ENCODE measurements around the gene BLOC1S1.
A peak's percentile ranks its signal among the peaks of the same experiment; 100 is the strongest.

The BLOC1S1 gene

DNA sequence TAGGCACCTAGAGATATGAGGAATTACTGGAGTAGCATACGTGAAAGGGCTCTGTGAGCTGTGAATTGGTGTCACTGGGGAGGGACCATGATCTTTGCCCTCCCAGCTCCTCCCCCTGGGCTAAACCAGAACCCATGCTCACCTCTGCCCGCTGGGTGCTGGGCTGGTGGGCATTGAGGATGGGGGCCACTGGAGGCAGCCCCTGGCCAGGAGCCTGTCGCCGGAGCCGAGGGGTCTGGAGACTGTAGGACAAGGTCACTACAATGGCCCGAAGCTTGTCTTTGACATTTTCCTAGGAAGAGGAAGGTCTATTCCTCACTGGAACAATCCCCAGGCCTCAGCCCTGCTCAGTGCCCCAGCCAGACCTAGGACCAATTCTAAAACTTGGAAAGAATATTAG lies 19.7 kb upstream of the BLOC1S1 start:
- no peaks in the 10 kb centered on the region for H3K4me1 ChIP-seq (ENCODE audit: control insufficient read depth in 1 of 2, insufficient read depth in 2 of 2, low read length in 2 of 2)
- no peaks in the 10 kb centered on the region for H3K9me3 ChIP-seq (ENCODE audit: control insufficient read depth in 1 of 2, low read length in 2 of 2)
- H3K27me3 ChIP-seq (ENCODE audit: low read depth, low read length) = no peaks in the 10 kb centered on the region
- peaks cover 8 to 72% of the 10 kb centered on the region in 2 donors for H3K36me3 ChIP-seq (ENCODE audit: control insufficient read depth in 1 of 2, insufficient read depth in 2 of 2, low read length in 2 of 2)
- H3K4me3 ChIP-seq (ENCODE audit: low read depth in 1 of 2, low read length in 2 of 2) = no peak overlapping the region
- H3K27ac ChIP-seq (ENCODE audit: low read length) = no peak overlapping the region

DNA sequence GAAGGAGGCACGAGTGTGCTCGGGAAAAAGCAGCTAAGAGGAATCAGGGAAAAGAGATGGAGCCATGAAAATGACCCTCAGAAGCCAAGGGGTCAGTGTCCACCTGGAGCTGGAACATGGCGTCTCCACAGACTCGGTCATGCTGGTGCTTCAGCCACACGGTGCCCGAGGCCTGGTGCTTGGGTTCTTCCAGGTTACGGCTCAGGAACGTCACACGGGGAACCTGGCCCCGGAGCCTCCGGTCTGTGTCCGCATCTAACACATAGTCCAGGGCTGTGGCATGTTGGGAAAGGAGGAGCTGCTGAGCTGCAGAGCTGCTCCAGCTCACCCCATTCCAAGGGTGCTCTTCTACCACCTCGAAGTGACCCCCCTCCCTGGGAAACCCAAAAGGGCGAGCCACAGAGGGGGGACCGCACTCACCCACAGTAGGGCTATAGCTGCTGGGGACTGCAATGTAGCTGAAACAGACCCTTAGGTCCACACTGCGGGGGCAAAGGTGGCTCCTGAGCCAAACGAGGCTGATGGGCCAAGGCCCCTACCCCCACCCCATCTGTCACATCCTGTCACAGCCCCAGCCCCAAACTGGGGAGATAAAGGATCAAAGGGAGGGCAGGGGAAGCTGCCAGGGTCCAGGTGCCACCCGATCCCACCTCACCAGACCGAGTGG lies 18.9 kb upstream of the BLOC1S1 start:
- H3K36me3 ChIP-seq (ENCODE audit: control insufficient read depth in 1 of 2, insufficient read depth in 2 of 2, low read length in 2 of 2) = peaks cover 8 to 69% of the 10 kb centered on the region in 2 donors
- no peak overlapping the region for H3K4me3 ChIP-seq (ENCODE audit: low read depth in 1 of 2, low read length in 2 of 2)
- no peaks in the 10 kb centered on the region for H3K4me1 ChIP-seq (ENCODE audit: control insufficient read depth in 1 of 2, insufficient read depth in 2 of 2, low read length in 2 of 2)
- H3K9me3 ChIP-seq (ENCODE audit: control insufficient read depth in 1 of 2, low read length in 2 of 2) = no peaks in the 10 kb centered on the region
- H3K27ac ChIP-seq (ENCODE audit: low read length) = no peak overlapping the region
- no peaks in the 10 kb centered on the region for H3K27me3 ChIP-seq (ENCODE audit: low read depth, low read length)

DNA sequence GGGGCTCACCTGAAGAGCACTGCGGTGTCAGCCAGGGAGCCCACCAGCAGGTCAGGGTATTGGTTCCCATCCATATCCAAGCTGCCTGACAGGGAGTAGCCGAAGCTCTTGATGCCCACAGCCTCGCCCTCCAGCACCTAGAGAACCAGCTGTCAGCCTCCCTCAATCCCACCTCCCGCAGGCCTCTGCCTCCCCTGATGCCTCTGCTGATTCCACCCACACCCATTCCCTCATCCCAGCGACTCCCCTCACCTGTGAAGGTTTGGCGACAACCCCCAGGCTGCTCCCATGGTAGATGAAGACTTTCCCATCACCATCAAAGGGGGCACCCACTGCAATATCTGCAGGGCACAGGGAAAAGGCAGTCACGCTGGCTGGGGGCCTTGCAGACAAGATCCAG lies 18.2 kb upstream of the BLOC1S1 start:
- Histone ChIP-seq H3K27me3 (ENCODE audit: low read depth, low read length) (no peaks in the 10 kb centered on the region), H3K4me3 (ENCODE audit: low read depth in 1 of 2, low read length in 2 of 2) (no peak overlapping the region), H3K36me3 (ENCODE audit: control insufficient read depth in 1 of 2, insufficient read depth in 2 of 2, low read length in 2 of 2) (peaks cover 8 to 62% of the 10 kb centered on the region in 2 donors), H3K27ac (ENCODE audit: low read length) (no peak overlapping the region), H3K9me3 (ENCODE audit: control insufficient read depth in 1 of 2, low read length in 2 of 2) (no peaks in the 10 kb centered on the region), H3K4me1 (ENCODE audit: control insufficient read depth in 1 of 2, insufficient read depth in 2 of 2, low read length in 2 of 2) (no peaks in the 10 kb centered on the region)

GRCh38 chr12:55698241-55698955 lies 17.4 kb upstream of the BLOC1S1 start:
- Histone ChIP-seq H3K27me3 (ENCODE audit: low read depth, low read length) (no peaks in the 10 kb centered on the region), H3K36me3 (ENCODE audit: control insufficient read depth in 1 of 2, insufficient read depth in 2 of 2, low read length in 2 of 2) (peaks cover 8 to 55% of the 10 kb centered on the region in 2 donors), H3K27ac (ENCODE audit: low read length) (no peak overlapping the region), H3K4me3 (ENCODE audit: low read depth in 1 of 2, low read length in 2 of 2) (no peak overlapping the region), H3K9me3 (ENCODE audit: control insufficient read depth in 1 of 2, low read length in 2 of 2) (no peaks in the 10 kb centered on the region), H3K4me1 (ENCODE audit: control insufficient read depth in 1 of 2, insufficient read depth in 2 of 2, low read length in 2 of 2) (no peaks in the 10 kb centered on the region)

DNA sequence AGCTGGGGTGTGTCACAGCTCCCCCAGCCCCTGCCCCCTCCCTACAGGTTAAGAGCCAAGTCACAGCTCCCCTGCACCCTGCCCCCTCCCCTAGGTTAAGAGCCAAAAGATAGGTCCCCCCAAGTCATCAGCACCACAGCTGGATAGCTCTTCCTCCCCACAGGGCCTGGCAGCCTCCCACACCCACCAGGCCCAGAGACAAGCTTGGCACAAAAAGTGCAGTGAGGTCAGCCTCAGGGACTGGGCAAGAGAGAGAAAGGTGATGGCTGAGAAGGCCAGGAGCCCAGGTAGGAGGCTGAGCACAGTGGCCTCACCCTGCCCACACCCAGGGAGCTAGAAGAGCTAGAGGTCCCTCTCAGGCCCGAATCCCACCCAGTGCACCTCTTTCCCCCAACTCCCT lies 16.9 kb upstream of the BLOC1S1 start:
- Histone ChIP-seq H3K36me3 (ENCODE audit: control insufficient read depth in 1 of 2, insufficient read depth in 2 of 2, low read length in 2 of 2) (peaks cover 5 to 50% of the 10 kb centered on the region in 2 donors), H3K9me3 (ENCODE audit: control insufficient read depth in 1 of 2, low read length in 2 of 2) (no peaks in the 10 kb centered on the region), H3K27ac (ENCODE audit: low read length) (no peak overlapping the region), H3K4me1 (ENCODE audit: control insufficient read depth in 1 of 2, insufficient read depth in 2 of 2, low read length in 2 of 2) (no peaks in the 10 kb centered on the region), H3K4me3 (ENCODE audit: low read depth in 1 of 2, low read length in 2 of 2) (no peak overlapping the region), H3K27me3 (ENCODE audit: low read depth, low read length) (no peaks in the 10 kb centered on the region)

- Histone ChIP-seq H3K27ac (ENCODE audit: low read length) (no peak overlapping the region), H3K36me3 (ENCODE audit: control insufficient read depth in 1 of 2, insufficient read depth in 2 of 2, low read length in 2 of 2) (peaks cover 4 to 44% of the 10 kb centered on the region in 2 donors), H3K4me1 (ENCODE audit: control insufficient read depth in 1 of 2, insufficient read depth in 2 of 2, low read length in 2 of 2) (no peaks in the 10 kb centered on the region), H3K9me3 (ENCODE audit: control insufficient read depth in 1 of 2, low read length in 2 of 2) (no peaks in the 10 kb centered on the region), H3K27me3 (ENCODE audit: low read depth, low read length) (no peaks in the 10 kb centered on the region), H3K4me3 (ENCODE audit: low read depth in 1 of 2, low read length in 2 of 2) (no peak overlapping the region)
Measured at GRCh38 chr12:55699471-55700055, 16.3 kb upstream of the BLOC1S1 start.

GRCh38 chr12:55700255-55701018 lies 15.4 kb upstream of the BLOC1S1 start:
- Histone ChIP-seq H3K27me3 (ENCODE audit: low read depth, low read length) (no peaks in the 10 kb centered on the region), H3K4me1 (ENCODE audit: control insufficient read depth in 1 of 2, insufficient read depth in 2 of 2, low read length in 2 of 2) (no peaks in the 10 kb centered on the region), H3K36me3 (ENCODE audit: control insufficient read depth in 1 of 2, insufficient read depth in 2 of 2, low read length in 2 of 2) (peaks cover 4 to 36% of the 10 kb centered on the region in 2 donors), H3K27ac (ENCODE audit: low read length) (no peak overlapping the region), H3K4me3 (ENCODE audit: low read depth in 1 of 2, low read length in 2 of 2) (no peak overlapping the region), H3K9me3 (ENCODE audit: control insufficient read depth in 1 of 2, low read length in 2 of 2) (no peaks in the 10 kb centered on the region)

- Histone ChIP-seq H3K36me3 (ENCODE audit: control insufficient read depth in 1 of 2, insufficient read depth in 2 of 2, low read length in 2 of 2) (peaks cover 0 to 18% of the 10 kb centered on the region in 2 donors), H3K4me1 (ENCODE audit: control insufficient read depth in 1 of 2, insufficient read depth in 2 of 2, low read length in 2 of 2) (peaks cover 0 to 7% of the 10 kb centered on the region in 2 donors), H3K4me3 (ENCODE audit: low read depth in 1 of 2, low read length in 2 of 2) (no peak overlapping the region), H3K27me3 (ENCODE audit: low read depth, low read length) (no peaks in the 10 kb centered on the region), H3K9me3 (ENCODE audit: control insufficient read depth in 1 of 2, low read length in 2 of 2) (no peaks in the 10 kb centered on the region), H3K27ac (ENCODE audit: low read length) (no peak overlapping the region)
Measured at GRCh38 chr12:55702861-55703260, 13.0 kb upstream of the BLOC1S1 start.

- H3K4me3 ChIP-seq (ENCODE audit: low read depth in 1 of 2, low read length in 2 of 2) = no peak overlapping the region
- peak overlapping the region; percentile 91 for H3K27ac ChIP-seq (ENCODE audit: low read length)
- H3K36me3 ChIP-seq (ENCODE audit: control insufficient read depth in 1 of 2, insufficient read depth in 2 of 2, low read length in 2 of 2) = peaks cover 0 to 16% of the 10 kb centered on the region in 2 donors
- no peaks in the 10 kb centered on the region for H3K9me3 ChIP-seq (ENCODE audit: control insufficient read depth in 1 of 2, low read length in 2 of 2)
- H3K27me3 ChIP-seq (ENCODE audit: low read depth, low read length) = no peaks in the 10 kb centered on the region
- peaks cover 0 to 8% of the 10 kb centered on the region in 2 donors for H3K4me1 ChIP-seq (ENCODE audit: control insufficient read depth in 1 of 2, insufficient read depth in 2 of 2, low read length in 2 of 2)
Measured at GRCh38 chr12:55703288-55703687, 12.6 kb upstream of the BLOC1S1 start.

GRCh38 chr12:55703901-55704761 lies 11.7 kb upstream of the BLOC1S1 start:
- peaks cover 0 to 11% of the 10 kb centered on the region in 2 donors for H3K36me3 ChIP-seq (ENCODE audit: control insufficient read depth in 1 of 2, insufficient read depth in 2 of 2, low read length in 2 of 2)
- no peaks in the 10 kb centered on the region for H3K27me3 ChIP-seq (ENCODE audit: low read depth, low read length)
- H3K4me1 ChIP-seq (ENCODE audit: control insufficient read depth in 1 of 2, insufficient read depth in 2 of 2, low read length in 2 of 2) = peaks cover 4 to 13% of the 10 kb centered on the region in 2 donors
- H3K4me3 ChIP-seq (ENCODE audit: low read depth in 1 of 2, low read length in 2 of 2) = peak overlapping the region; percentile 59 to 80
- no peaks in the 10 kb centered on the region for H3K9me3 ChIP-seq (ENCODE audit: control insufficient read depth in 1 of 2, low read length in 2 of 2)
- H3K27ac ChIP-seq (ENCODE audit: low read length) = peak overlapping the region; percentile 91
